Measurements from ENCODE around the gene HERPUD2. TPM values are rescaled to one million over a fixed set of nuclear protein-coding genes. Genes with fewer than 3 reads are reported as not detected.

HERPUD2 gene
- total and polyA plus RNA-seq, 2 of the 8 experiments (the other 6 are each of a cell fraction or from before 2014, with no cell fraction given): 18.3 to 27.3 TPM

DNA sequence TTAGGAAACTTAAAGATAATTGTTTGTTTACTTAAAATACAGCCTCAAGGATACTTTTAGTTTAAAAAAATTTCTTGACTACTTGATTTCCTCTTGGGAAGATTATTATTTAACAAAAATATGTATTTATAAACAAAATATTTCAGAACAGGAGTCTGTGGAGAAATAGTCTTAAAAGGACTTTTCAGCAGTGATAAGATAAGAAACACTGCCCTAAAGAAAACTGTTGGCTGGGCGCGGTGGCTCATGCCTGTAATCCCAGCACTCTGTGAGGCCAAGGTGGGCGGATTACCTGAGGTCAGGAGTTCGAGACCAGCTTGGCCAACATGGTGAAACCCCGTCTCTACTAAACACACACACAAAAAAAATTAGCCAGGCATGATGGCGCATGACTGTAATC is 22.6 kb upstream of the HERPUD2 start:
- Histone ChIP-seq H3K23ac (ENCODE audit: insufficient read length) (no peak overlapping the region), H3K9ac (replicated peaks in 1 of 4; ENCODE audit: extremely low read depth in 1 of 4, low read depth in 3 of 4, low read length in 3 of 4) (no peak overlapping the region), H3K79me1 (ENCODE audit: low read depth, low read length) (no peaks in the 10 kb centered on the region), H2BK120ac (replicated peaks; ENCODE audit: low read depth, low read length) (no peak overlapping the region), H3K4me1 (replicated peaks in 1 of 4; ENCODE audit: control insufficient read depth in 3 of 4, insufficient read depth in 4 of 4, low read length in 3 of 4) (peaks cover 0 to 4% (median 2%) of the 10 kb centered on the region in 4 experiments; a peak in 2 of 7 replicates), H3K36me3 (ENCODE audit: control insufficient read depth in 2 of 4, insufficient read depth in 4 of 4, low read length in 3 of 4) (no peaks in the 10 kb centered on the region), H2BK12ac (ENCODE audit: low read depth, low read length) (no peak overlapping the region), H4K91ac (replicated peaks; ENCODE audit: insufficient read length, low read length) (no peak overlapping the region), H2AFZ (ENCODE audit: low read length) (no peak overlapping the region), H4K8ac (ENCODE audit: extremely low read depth, insufficient read depth, low read length) (no peak overlapping the region), H3K79me2 (ENCODE audit: control insufficient read depth in 1 of 2, insufficient read depth in 2 of 2, low read length in 2 of 2) (no peaks in the 10 kb centered on the region), H2BK20ac (ENCODE audit: low read length) (no peak overlapping the region), H4K5ac (ENCODE audit: insufficient read length, low read depth, low read length) (no peak overlapping the region), H3K56ac (replicated peaks; ENCODE audit: insufficient read length, low read depth, low read length) (no peak overlapping the region), H3K14ac (ENCODE audit: insufficient read length) (no peak overlapping the region), H3K27ac (ENCODE audit: low read depth, low read length) (no peak overlapping the region), H3K9me3 (ENCODE audit: insufficient read depth in 2 of 2, low read depth in 1 of 2, low read length in 1 of 2) (no peaks in the 10 kb centered on the region), H2AK5ac (ENCODE audit: low read depth, low read length) (no peak overlapping the region), H3K4me2 (ENCODE audit: insufficient read depth in 1 of 2, low read depth in 2 of 2, low read length in 2 of 2) (no peak overlapping the region), H3K4me3 (ENCODE audit: extremely low read depth in 1 of 4, insufficient read depth in 2 of 4, low read depth in 3 of 4, low read length in 4 of 4) (no peak overlapping the region), H2BK5ac (ENCODE audit: low read depth, low read length) (no peak overlapping the region), H3K23me2 (ENCODE audit: low read depth, low read length) (no peaks in the 10 kb centered on the region), H3K4ac (replicated peaks; ENCODE audit: insufficient read length, low read depth, low read length) (no peak overlapping the region), H2BK15ac (ENCODE audit: low read length) (no peak overlapping the region), H4K20me1 (replicated peaks in 1 of 2; ENCODE audit: control insufficient read depth in 1 of 2, insufficient read depth in 2 of 2, low read length in 2 of 2) (no peaks in the 10 kb centered on the region), H3K27me3 (replicated peaks in 1 of 4; ENCODE audit: control insufficient read depth in 3 of 4, extremely low read depth in 1 of 4, insufficient read depth in 3 of 4, low read length in 3 of 4) (no peaks in the 10 kb centered on the region), H3K18ac (ENCODE audit: extremely low read depth, low read length) (no peak overlapping the region)
- TF ChIP-seq CBX8 (IDR thresholded peaks at IDR 0.05; ENCODE audit: borderline replicate concordance, low read depth, low read length): no peak
- no peak for TF ChIP-seq SAP30 (IDR thresholded peaks at IDR 0.05; ENCODE audit: insufficient read depth, insufficient replicate concordance, low read length)
- TF ChIP-seq POLR2AphosphoS5 (IDR thresholded peaks at IDR 0.05; ENCODE audit: low read depth, low read length): no peak
- no peak for TF ChIP-seq GTF2F1 (IDR thresholded peaks at IDR 0.05; ENCODE audit: borderline replicate concordance, low read depth, low read length)
- TF ChIP-seq TBP (IDR thresholded peaks at IDR 0.05; ENCODE audit: low read depth, low read length): no peak
- no peak for TF ChIP-seq TAF7 (optimal IDR thresholded peaks at IDR 0.05; ENCODE audit: borderline replicate concordance, low read depth, low read length)
- TF ChIP-seq ZNF274 (IDR thresholded peaks at IDR 0.05; ENCODE audit: borderline replicate concordance, extremely low read depth, low read length): no peak
- no peak for TF ChIP-seq EGR1 (IDR thresholded peaks at IDR 0.05; ENCODE audit: borderline replicate concordance, low read depth, low read length)
- DNase-seq (ENCODE audit: low read depth in 1 of 2, low spot score in 2 of 2) (no peak), FAIRE-seq (no peak)
- CTCF ChIA-PET (ENCODE audit: partially characterized antibody): interaction anchor here (0.6 to 1.6 kb wide), 3 partner anchors 11 to 141 kb away, joined by 3 to 4 read pairs (median 3); no protein-coding TSS in a partner anchor
- 95% methylated on average over 6 of the region's 6 CpGs; no CpG with 5 or more reads in 1 of the 2 experiments for WGBS, 2 experiments (ENCODE audit: extremely low coverage in 1 of 2, insufficient coverage in 1 of 2, insufficient read length in 1 of 2, insufficient replicate concordance in 2 of 2, low coverage in 1 of 2, low lambda C conversion rate in 2 of 2, missing lambda C conversion rate in 1 of 2)
- POLR2A ChIA-PET (ENCODE audit: partially characterized antibody): no interaction called here

Data from H1 (cell line).